SH-SY5Y (cell line): ENCODE data around the gene APOBEC3H.

Experiments
- GATA2 ChIP-seq: IDR thresholded peaks from 2 replicates; pipeline ENCODE4 v1.6.1; 2011; ENCODE audit warnings: mild to moderate bottlenecking, low read depth, low read length
- GATA3 ChIP-seq: IDR thresholded peaks from 2 replicates; pipeline ENCODE4 v1.6.1; 2011; ENCODE audit warnings: low read depth, mild to moderate bottlenecking, low read length, moderate library complexity

- no peak for TF ChIP-seq GATA2
- no peak for TF ChIP-seq GATA3
These were observed 41.4 kb upstream of the APOBEC3H start for GRCh38 chr22:39055658-39056057.
